ENCODE results near the gene CLEC19A.

The CLEC19A gene

DNA sequence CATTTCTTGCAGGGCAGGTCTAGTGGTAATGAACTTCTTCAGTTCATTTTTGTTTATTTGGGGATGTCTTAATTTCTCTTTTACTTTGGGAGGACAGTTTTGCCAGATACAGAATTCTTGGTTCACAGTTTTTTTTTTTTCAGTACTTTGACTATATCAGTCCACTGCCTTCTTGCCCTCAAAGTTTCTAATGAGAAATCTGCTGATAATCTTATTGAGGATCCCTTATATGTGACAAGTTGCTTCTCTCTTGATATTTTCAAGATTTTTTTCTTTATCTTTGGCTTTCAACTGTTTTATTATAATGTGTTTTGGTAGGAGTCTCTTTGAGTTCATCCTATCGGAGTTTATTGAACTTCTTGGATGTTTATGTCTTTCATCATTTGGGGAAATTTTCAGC, 42.8 kb downstream of the CLEC19A start:
- no peak for DNase-seq (ENCODE audit: low spot score)

DNA sequence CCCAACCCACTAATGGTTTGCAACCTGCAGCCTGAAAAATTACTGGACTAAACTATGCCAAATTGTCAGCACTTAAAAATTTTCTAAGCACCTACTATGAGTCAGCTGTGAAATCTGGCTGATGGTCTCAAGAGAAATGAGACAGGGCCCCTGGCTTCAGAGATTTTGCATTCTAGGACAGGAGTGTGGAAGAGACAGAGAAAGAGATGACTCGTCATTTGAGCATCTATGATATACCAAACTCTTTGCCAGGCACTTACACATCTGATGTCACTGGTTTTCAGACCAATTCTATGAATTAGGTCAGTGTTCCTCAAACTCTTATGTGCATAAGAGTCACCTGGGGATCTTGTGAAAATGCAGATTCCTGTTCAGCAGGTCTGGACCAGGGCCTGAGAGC, 44.4 kb downstream of the CLEC19A start:
- DNase-seq (ENCODE audit: low spot score) = no peak

GRCh38 chr16:19330841-19331397, 45.4 kb downstream of the CLEC19A start:
- DNase-seq (ENCODE audit: low spot score) = no peak

- no peak for DNase-seq (ENCODE audit: low spot score)
Measured at GRCh38 chr16:19331794-19332193, 46.3 kb downstream of the CLEC19A start.

DNA sequence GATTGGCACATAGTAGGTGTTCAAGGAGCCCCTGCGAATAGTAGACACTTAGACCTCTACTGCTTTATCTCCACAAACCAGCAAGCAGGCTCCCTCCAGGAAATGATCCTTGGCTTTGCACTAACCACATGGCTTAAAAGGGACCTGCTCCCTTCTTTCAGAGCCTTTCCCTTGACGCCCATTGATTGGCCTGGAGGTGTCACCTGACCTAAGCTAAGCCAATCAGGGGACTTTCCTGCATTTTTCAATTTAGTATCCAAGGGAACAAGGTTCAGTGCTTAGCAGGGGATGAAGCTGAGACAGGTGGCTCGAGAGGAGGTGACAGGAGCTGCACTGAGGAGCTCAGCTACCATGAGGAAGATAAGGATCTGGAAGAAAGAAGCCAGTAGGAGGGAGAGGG, 52.8 kb downstream of the CLEC19A start:
- no peak for DNase-seq (ENCODE audit: low spot score)

GRCh38 chr16:19344224-19344801, 58.8 kb downstream of the CLEC19A start:
- DNase-seq (ENCODE audit: low spot score) = no peak

DNA sequence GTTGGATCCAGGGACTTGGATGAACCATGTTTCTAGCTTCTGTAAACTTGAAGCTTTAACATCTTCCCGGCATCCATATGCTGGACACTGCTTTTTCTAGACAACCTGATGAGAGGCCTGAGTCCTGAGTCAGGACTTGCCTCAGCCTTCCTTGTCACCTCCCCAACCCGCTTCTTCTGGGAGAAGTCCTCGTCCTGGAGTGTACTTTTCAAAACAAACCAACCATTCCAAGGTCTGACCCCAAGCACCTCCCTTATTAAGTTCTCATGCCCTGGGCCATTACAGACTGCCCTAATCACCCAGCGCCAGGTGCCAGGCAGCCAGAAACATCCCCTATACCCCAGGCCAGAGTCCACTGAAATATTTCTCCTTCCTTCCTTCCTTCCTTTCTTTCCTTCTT, 59.4 kb downstream of the CLEC19A start:
- no peak for DNase-seq (ENCODE audit: low spot score)

- DNase-seq (ENCODE audit: low spot score) = no peak
Measured at GRCh38 chr16:19346335-19346922, 60.9 kb downstream of the CLEC19A start.

DNA sequence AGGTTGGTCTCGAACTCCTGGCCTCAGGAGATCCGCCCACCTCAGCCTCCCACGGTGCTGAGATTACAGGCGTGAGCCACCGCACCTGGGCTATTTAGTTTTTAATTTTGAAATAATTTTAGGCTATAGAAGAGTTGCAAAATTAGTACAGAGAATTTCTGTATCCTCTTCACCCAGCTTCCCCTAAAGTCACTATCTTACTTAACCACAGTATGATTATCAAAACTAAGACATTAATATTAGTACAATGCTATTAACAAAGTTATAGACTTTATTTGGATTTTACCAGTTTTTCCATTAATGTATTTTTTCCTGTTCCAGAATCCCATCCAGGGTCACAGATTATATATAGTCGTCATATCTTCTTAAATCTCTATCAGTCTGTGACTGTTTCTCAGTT, 62.6 kb downstream of the CLEC19A start:
- DNase-seq (ENCODE audit: low spot score) = no peak

GRCh38 chr16:19348578-19349315, 63.2 kb downstream of the CLEC19A start:
- DNase-seq (ENCODE audit: low spot score) = no peak

DNA sequence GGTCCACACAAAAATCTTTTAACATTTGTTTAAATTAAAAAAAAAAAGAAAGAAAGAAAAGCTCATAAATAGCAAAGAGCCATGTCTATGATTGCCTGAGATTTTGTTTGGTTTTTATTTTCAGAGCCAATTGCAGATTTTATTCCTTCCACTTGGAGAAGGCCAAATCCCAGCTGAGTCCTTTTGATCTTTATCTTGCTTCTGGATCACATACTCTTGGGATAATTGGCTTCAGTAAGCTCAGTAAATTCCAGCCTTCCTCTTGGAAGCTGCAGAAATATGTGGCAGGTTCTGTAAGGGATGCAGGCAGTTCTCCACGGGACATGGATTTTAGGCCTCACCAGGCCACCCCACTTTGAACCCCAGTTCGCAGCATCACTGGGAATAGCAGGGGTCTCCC, 68.8 kb downstream of the CLEC19A start:
- no peak for DNase-seq (ENCODE audit: low spot score)

DNA sequence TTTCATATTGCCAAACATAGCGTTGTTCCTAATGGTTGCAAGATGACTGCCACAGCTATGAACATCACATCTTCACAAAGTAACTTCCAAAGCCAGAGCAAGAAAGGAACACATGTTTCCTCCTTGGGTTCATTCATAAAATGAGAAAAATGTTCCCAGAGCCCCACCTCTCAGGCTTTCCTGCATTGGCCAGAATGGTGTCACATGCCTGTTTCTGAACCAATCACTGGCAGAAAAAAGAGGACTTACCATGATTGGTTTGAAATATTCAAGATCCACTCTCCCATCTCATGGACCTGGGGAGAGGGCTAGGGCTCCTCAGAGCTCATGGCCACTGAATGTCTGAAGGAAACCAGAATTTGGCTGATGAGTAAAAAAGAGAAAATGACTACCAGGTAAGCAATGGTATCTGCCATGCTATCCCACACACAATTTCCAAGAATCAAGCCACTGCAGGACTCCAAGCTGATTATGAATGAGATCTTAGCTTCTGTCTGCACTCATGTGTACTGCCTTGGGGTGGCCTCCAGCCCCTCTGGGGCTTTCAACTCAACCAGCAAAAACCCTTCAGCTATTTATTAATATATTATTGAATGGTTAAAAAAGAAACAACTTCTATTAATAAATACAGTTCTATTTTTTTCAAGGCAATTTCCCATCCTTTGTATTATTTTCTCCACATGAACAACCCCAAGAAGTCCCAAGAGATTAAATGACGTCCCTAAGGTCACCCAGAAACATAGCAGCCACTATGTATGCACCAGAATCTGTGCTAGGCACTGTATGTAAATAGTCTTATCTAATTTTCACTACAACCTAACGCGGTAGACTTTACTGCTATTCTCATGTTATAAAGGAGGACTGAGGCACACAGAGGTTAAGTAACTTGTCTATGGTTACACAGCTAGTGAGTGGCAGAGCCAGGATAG, 70.8 kb downstream of the CLEC19A start:
- DNase-seq (ENCODE audit: low spot score) = no peak

DNA sequence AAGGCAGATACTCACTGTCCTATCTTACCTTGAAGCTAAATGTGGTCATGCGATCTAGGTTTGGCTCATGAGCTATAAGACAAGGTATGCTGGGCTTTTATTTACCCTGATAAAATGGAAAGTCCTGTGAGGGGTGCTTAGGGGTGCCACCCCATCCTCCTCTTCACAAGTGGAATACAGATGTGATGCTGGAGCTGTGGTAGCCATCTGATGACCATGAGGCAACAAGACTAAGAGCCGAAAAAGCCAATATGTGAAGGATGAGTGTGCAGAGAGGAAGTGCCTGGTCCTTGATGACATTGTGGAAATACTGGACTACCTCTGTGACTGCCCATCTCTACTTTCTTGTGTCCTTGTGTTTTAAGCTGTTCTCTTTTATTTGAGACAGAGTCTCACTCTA, 74.0 kb downstream of the CLEC19A start:
- DNase-seq (ENCODE audit: low spot score) = no peak
